ENCODE data around the gene IP6K3. TPM values are rescaled to one million over a fixed set of nuclear protein-coding genes. Genes with fewer than 3 reads are reported as not detected.

IP6K3 gene
- total RNA-seq, 1 experiment from 2014 or later, result not detected

DNA sequence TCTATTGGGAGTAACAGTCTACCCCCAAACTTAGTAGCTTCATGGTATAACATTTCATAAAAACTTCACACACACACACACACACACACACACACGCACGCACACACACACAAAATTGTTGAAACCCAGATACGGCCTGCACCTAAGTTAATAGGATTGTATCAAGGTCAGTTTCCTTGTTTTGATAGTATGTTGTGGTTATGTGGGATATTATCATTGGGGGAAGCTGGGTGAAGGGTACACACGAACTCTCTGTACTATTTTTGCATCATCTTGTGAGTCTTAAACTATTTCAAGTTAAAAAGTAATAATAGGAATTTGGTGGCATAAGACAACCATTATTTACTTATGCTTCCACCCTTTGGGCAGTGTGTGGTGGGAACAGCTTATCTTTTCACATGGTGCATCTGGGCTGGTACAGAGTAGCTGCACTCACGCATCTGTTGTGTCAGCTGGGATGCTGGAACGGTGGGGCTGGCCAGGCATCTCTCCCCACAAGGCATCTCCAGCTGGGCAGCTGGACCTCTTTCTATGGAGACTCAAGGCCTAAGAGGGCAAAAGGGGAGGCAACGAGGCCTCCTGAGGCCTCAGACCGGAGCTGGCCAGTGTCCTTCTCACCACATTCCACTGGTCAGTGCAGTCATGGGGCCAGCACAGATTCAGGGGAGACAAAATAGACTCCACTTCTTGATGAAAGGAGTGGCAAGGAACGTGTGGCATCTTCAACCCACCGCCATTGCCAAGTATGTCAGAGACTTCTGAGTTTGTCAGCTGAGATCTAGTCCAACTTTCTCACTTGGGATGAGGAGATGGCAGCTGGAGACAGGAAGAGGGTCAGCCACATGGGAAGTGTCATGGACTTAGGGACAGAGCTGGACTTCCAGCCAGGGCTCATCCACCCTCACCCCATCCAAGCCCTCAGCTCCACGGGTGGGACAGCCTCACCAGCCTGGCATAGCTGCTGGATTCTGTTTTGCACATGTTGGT is 20.5 kb upstream of the IP6K3 start:
- Histone ChIP-seq H3K4me3 (ENCODE audit: low read depth in 2 of 2, low read length in 2 of 2) (no peak overlapping the region), H3K9me3 (ENCODE audit: control insufficient read depth, insufficient read depth, low read depth, low read length) (no peaks in the 10 kb centered on the region), H3K27ac (ENCODE audit: low read length) (no peak overlapping the region), H3K27me3 (ENCODE audit: control insufficient read depth, insufficient read depth, low read length) (no peaks in the 10 kb centered on the region), H3K36me3 (ENCODE audit: control insufficient read depth, insufficient read depth, low read length) (no peaks in the 10 kb centered on the region), H3K4me1 (ENCODE audit: control insufficient read depth, insufficient read depth, low read length) (peaks cover 13% of the 10 kb centered on the region)
- BruUV-seq (replicated peaks), result no TSS peak
- no peak for DNase-seq (ENCODE audit: low read depth, low spot score)
- ChIA-PET CTCF (interaction anchor here (0.7 kb wide), 1 partner anchor 429 kb away, joined by 3 read pairs; no protein-coding TSS in a partner anchor), POLR2A (no interaction called here)
- intact Hi-C loops (cut with micrococcal nuclease; ENCODE audit: unreplicated experiment), result no loop called here
- ATAC-seq, result no peak
- TF ChIP-seq POLR2AphosphoS5 (IDR thresholded peaks at IDR 0.05; ENCODE audit: low read depth, low read length) (no peak), SIN3A (IDR thresholded peaks at IDR 0.05; ENCODE audit: borderline replicate concordance, insufficient read depth, low read depth, low read length) (no peak), TCF7L2 (IDR thresholded peaks at IDR 0.05; ENCODE audit: low read depth, low read length) (no peak)
- TF ChIP-seq, protein P1, sequence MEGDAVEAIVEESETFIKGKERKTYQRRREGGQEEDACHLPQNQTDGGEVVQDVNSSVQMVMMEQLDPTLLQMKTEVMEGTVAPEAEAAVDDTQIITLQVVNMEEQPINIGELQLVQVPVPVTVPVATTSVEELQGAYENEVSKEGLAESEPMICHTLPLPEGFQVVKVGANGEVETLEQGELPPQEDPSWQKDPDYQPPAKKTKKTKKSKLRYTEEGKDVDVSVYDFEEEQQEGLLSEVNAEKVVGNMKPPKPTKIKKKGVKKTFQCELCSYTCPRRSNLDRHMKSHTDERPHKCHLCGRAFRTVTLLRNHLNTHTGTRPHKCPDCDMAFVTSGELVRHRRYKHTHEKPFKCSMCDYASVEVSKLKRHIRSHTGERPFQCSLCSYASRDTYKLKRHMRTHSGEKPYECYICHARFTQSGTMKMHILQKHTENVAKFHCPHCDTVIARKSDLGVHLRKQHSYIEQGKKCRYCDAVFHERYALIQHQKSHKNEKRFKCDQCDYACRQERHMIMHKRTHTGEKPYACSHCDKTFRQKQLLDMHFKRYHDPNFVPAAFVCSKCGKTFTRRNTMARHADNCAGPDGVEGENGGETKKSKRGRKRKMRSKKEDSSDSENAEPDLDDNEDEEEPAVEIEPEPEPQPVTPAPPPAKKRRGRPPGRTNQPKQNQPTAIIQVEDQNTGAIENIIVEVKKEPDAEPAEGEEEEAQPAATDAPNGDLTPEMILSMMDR (IDR thresholded peaks at IDR 0.05), result no peak
- TF ChIP-seq, protein P2, sequence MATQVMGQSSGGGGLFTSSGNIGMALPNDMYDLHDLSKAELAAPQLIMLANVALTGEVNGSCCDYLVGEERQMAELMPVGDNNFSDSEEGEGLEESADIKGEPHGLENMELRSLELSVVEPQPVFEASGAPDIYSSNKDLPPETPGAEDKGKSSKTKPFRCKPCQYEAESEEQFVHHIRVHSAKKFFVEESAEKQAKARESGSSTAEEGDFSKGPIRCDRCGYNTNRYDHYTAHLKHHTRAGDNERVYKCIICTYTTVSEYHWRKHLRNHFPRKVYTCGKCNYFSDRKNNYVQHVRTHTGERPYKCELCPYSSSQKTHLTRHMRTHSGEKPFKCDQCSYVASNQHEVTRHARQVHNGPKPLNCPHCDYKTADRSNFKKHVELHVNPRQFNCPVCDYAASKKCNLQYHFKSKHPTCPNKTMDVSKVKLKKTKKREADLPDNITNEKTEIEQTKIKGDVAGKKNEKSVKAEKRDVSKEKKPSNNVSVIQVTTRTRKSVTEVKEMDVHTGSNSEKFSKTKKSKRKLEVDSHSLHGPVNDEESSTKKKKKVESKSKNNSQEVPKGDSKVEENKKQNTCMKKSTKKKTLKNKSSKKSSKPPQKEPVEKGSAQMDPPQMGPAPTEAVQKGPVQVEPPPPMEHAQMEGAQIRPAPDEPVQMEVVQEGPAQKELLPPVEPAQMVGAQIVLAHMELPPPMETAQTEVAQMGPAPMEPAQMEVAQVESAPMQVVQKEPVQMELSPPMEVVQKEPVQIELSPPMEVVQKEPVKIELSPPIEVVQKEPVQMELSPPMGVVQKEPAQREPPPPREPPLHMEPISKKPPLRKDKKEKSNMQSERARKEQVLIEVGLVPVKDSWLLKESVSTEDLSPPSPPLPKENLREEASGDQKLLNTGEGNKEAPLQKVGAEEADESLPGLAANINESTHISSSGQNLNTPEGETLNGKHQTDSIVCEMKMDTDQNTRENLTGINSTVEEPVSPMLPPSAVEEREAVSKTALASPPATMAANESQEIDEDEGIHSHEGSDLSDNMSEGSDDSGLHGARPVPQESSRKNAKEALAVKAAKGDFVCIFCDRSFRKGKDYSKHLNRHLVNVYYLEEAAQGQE (IDR thresholded peaks at IDR 0.05; ENCODE audit: insufficient read depth in 1 of 2, low read depth in 2 of 2, low read length in 1 of 2), result no peak
- in situ Hi-C loops (cut with HindIII; ENCODE audit: low pct_unique_long_range_greater_than_20kb, low sequenced_read_pairs), result no loop called here

DNA sequence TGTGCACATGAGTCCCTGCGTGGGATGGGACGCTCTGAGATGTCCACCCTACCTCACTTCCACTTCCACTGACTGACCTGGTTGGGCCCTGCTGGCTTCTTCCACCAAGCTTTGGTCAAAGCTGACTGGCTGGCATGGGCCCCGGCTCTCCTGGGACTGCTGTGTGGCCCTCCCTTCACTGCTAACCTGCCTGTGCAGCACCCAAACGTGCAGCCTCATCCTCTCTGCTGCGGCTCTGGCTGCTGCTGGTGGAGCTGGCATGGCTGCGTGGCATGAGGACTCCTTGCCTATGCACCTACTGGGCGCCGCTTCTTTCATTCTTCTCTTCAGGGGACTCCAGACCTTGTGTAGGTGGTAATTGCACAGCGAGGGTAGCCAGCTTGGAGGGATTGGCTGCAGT is 18.7 kb upstream of the IP6K3 start:
- no TSS peak for BruUV-seq (replicated peaks)
- H3K27me3 ChIP-seq (ENCODE audit: control insufficient read depth, insufficient read depth, low read length), result no peaks in the 10 kb centered on the region
- no peak for ATAC-seq
- H3K27ac ChIP-seq (ENCODE audit: low read length), result no peak overlapping the region
- DNase-seq (ENCODE audit: low read depth, low spot score), result no peak
- in situ Hi-C loops (cut with HindIII; ENCODE audit: low pct_unique_long_range_greater_than_20kb, low sequenced_read_pairs) (no loop called here), intact Hi-C loops (cut with micrococcal nuclease; ENCODE audit: unreplicated experiment) (no loop called here)
- no peaks in the 10 kb centered on the region for H3K9me3 ChIP-seq (ENCODE audit: control insufficient read depth, insufficient read depth, low read depth, low read length)
- H3K4me3 ChIP-seq (ENCODE audit: low read depth in 2 of 2, low read length in 2 of 2), result no peak overlapping the region
- ChIA-PET CTCF (no interaction called here), POLR2A (interaction anchor here (0.7 kb wide), 1 partner anchor 60 kb away, joined by 5 read pairs; no protein-coding TSS in a partner anchor)
- H3K36me3 ChIP-seq (ENCODE audit: control insufficient read depth, insufficient read depth, low read length), result no peaks in the 10 kb centered on the region
- peaks cover 12% of the 10 kb centered on the region for H3K4me1 ChIP-seq (ENCODE audit: control insufficient read depth, insufficient read depth, low read length)
- TF ChIP-seq POLR2AphosphoS5 (IDR thresholded peaks at IDR 0.05; ENCODE audit: low read depth, low read length) (no peak), TCF7L2 (IDR thresholded peaks at IDR 0.05; ENCODE audit: low read depth, low read length) (no peak), SIN3A (IDR thresholded peaks at IDR 0.05; ENCODE audit: borderline replicate concordance, insufficient read depth, low read depth, low read length) (no peak)
- TF ChIP-seq, protein P2 (IDR thresholded peaks at IDR 0.05; ENCODE audit: insufficient read depth in 1 of 2, low read depth in 2 of 2, low read length in 1 of 2), result no peak
- TF ChIP-seq, protein P1 (IDR thresholded peaks at IDR 0.05), result no peak

Data from Panc1 (cell line).